ENCODE data around the gene RXRA. TPM values are rescaled to one million over a fixed set of nuclear protein-coding genes. Genes with fewer than 3 reads are reported as not detected.

The RXRA gene
- total and polyA plus RNA-seq, 2 experiments from 2014 or later, result 32.9 to 46.1 TPM

DNA sequence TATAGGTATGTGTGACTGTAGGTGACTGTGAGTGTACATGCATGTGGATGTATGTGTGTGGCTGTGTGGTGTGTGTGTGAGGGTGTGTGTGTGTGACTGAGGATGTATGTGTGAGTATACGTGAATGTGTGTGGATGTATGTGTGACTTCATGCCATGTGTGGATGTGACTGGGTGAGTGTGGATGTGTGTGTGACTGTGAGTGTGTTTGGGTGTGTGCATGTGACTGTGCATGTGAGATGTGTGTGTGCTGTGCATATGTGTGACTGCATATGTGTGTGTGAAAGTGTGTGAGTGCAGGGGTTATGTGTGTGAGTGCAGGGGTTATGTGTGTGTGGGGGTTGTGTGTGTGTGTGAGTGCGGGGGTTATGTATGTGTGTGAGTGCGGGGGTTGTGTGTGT lies 42.3 kb downstream of the RXRA start:
- Histone ChIP-seq H3K36me3 (no peaks in the 10 kb centered on the region), H3K27ac (no peak overlapping the region), H3K4me3 (no peak overlapping the region), H3K27me3 (no peaks in the 10 kb centered on the region), H3K9me3 (ENCODE audit: low read depth) (no peaks in the 10 kb centered on the region), H3K4me1 (ENCODE audit: low read depth) (peaks cover 6% of the 10 kb centered on the region)
- TF ChIP-seq, protein P1, sequence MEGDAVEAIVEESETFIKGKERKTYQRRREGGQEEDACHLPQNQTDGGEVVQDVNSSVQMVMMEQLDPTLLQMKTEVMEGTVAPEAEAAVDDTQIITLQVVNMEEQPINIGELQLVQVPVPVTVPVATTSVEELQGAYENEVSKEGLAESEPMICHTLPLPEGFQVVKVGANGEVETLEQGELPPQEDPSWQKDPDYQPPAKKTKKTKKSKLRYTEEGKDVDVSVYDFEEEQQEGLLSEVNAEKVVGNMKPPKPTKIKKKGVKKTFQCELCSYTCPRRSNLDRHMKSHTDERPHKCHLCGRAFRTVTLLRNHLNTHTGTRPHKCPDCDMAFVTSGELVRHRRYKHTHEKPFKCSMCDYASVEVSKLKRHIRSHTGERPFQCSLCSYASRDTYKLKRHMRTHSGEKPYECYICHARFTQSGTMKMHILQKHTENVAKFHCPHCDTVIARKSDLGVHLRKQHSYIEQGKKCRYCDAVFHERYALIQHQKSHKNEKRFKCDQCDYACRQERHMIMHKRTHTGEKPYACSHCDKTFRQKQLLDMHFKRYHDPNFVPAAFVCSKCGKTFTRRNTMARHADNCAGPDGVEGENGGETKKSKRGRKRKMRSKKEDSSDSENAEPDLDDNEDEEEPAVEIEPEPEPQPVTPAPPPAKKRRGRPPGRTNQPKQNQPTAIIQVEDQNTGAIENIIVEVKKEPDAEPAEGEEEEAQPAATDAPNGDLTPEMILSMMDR (IDR thresholded peaks at IDR 0.05; ENCODE audit: low read depth, low read length), result no peak
- DNase-seq (ENCODE audit: low read depth in 1 of 2, low spot score in 1 of 2), result no peak

DNA sequence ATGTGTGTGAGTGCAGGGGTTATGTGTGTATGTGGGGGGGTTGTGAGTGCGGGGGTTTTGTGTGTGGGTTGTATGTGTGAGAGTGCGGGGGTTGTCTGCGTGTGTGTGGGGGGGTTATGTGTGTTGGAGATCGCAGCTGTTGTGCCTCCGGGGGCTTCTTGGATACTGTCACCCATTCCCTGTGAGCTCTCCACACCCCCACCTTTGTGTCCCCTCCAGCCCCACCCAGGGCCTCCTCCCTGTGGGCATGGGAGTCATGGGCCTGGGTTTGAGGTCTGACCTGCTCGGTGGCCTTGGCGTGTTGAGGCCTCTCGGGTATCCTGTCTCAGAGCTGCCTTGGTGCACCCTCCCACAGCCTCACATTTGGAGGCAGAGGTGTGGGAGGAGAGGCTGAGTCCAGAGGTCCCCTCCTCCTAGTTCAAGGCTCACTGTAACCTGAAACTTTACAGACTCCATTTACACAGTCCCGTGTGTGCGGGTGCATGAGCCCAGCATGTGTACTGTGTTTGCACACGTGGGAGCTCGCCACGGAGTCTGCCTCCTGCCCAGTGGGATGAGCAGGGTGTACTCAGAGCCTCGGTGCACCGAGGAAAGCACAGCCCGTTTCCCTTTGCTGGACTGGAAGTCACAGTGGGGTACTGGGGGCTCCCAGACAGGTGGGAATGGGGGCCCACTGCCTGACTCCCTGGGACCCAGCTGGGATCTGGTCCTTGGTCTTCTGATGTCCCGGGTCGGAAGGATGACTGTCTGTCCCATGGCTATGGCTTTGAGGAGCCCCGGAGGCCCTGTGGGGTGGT lies 43.4 kb downstream of the RXRA start:
- DNase-seq (ENCODE audit: low read depth in 1 of 2, low spot score in 1 of 2), result no peak
- TF ChIP-seq, protein P1 (IDR thresholded peaks at IDR 0.05; ENCODE audit: low read depth, low read length), result no peak
- no peaks in the 10 kb centered on the region for H3K9me3 ChIP-seq (ENCODE audit: low read depth)
- H3K27ac ChIP-seq, result peak overlapping the region; percentile 23
- no peaks in the 10 kb centered on the region for H3K27me3 ChIP-seq
- H3K4me1 ChIP-seq (ENCODE audit: low read depth), result peaks cover 6% of the 10 kb centered on the region
- H3K36me3 ChIP-seq, result no peaks in the 10 kb centered on the region
- H3K4me3 ChIP-seq, result no peak overlapping the region

DNA sequence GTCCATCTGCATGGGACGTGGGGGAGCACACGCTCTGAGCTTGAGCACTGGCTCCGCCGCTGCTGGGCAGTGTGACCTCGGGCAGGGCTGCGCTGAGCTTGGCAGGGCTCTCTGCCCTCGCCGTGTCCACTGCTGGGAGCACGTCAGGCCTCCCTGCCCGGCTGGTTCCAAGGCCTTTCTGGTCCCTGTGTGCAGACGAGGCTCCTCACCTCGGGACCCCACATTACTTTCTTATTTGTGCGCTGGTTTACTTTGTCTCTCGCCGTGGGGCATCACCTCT lies 43.9 kb downstream of the RXRA start:
- TF ChIP-seq, protein P1 (IDR thresholded peaks at IDR 0.05; ENCODE audit: low read depth, low read length), result no peak
- Histone ChIP-seq H3K4me1 (ENCODE audit: low read depth) (peaks cover 9% of the 10 kb centered on the region), H3K36me3 (no peaks in the 10 kb centered on the region), H3K4me3 (no peak overlapping the region), H3K27ac (no peak overlapping the region), H3K9me3 (ENCODE audit: low read depth) (no peaks in the 10 kb centered on the region), H3K27me3 (no peaks in the 10 kb centered on the region)
- no peak for DNase-seq (ENCODE audit: low read depth in 1 of 2, low spot score in 1 of 2)

DNA sequence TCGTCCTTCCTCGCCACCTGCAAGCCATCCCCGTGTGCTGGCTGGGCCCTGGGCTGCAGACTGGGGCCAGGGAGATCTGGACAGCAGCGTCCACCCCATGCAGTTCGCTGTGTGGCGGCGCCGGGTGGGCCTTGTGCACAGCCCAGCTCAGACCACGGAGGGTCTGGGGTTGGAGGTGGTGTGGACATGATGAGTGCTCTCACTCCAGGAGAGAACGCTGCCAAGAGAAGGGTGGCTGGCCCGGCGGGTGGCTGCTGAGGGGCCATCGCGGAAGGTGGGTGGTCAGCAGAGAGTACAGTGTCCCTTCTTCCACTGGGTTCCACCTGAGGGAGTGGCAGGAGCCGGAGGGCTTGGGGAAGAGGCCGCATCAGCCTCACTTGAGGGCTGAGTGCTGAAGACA lies 44.4 kb downstream of the RXRA start:
- H3K9me3 ChIP-seq (ENCODE audit: low read depth), result no peaks in the 10 kb centered on the region
- TF ChIP-seq, protein P1 (IDR thresholded peaks at IDR 0.05; ENCODE audit: low read depth, low read length), result no peak
- H3K36me3 ChIP-seq, result no peaks in the 10 kb centered on the region
- H3K4me3 ChIP-seq, result no peak overlapping the region
- peaks cover 14% of the 10 kb centered on the region for H3K4me1 ChIP-seq (ENCODE audit: low read depth)
- no peak overlapping the region for H3K27ac ChIP-seq
- no peaks in the 10 kb centered on the region for H3K27me3 ChIP-seq
- DNase-seq (ENCODE audit: low read depth in 1 of 2, low spot score in 1 of 2), result no peak

DNA sequence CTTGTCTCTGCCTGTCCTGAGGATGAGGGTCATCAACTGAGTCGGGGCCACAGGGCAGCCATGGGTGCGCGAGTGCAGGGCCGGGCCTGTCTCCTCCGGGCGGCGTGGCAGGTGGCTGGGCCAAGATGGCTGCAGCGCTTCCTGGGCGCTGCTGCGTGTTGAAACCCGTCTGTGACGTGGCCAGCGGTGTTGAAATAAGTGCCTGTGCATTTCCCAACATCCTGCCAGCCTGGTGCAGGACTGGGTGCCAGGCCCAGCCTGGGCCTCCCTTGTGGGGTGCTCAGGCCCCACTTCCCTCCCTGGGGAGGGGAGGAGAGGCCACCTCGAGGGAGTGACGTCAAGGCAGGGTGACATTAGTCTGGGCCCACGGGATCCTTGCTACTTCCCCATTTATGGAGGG lies 45.5 kb downstream of the RXRA start:
- H3K4me1 ChIP-seq (ENCODE audit: low read depth), result peaks cover 19% of the 10 kb centered on the region
- no peaks in the 10 kb centered on the region for H3K9me3 ChIP-seq (ENCODE audit: low read depth)
- TF ChIP-seq, protein P1 (IDR thresholded peaks at IDR 0.05; ENCODE audit: low read depth, low read length), result no peak
- no peaks in the 10 kb centered on the region for H3K36me3 ChIP-seq
- H3K27me3 ChIP-seq, result no peaks in the 10 kb centered on the region
- no peak overlapping the region for H3K4me3 ChIP-seq
- no peak overlapping the region for H3K27ac ChIP-seq
- peak in 1 of 2 donors; percentile 15 for DNase-seq (ENCODE audit: low read depth in 1 of 2, low spot score in 1 of 2)

Measured in cardiac muscle cell (in vitro differentiated cells and primary cell).